Stomach (tissue), 4 donors: ENCODE results near the gene SLC25A12.

Experiments
- CTCF ChIP-seq, 7 experiments: fragments of 450-650 bp in 4 of 7; fragments of 200-600 bp in 3 of 7; sonication (generic) in 3 of 7; IDR thresholded peaks; one replicate each; pipeline ENCODE4 v1.5.1; 2016 to 2019; ENCODE audit warnings: antibody characterized with exemption in 7 of 7, control low read depth in 2 of 7, mild to moderate bottlenecking in 1 of 7
- EP300 ChIP-seq: sonication (generic); formaldehyde crosslinking; IDR thresholded peaks from one replicate; pipeline ENCODE4 v1.6.1; 2017; ENCODE audit warnings: antibody characterized with exemption
- POLR2A ChIP-seq, 4 donors: fragments of 450-650 bp; IDR thresholded peaks; one replicate each; pipeline ENCODE4 v1.6.1; 2016; ENCODE audit warnings: antibody characterized with exemption in 4 of 4, control low read depth in 2 of 4, mild to moderate bottlenecking in 1 of 4, moderate library complexity in 1 of 4
- POLR2AphosphoS5 ChIP-seq, 3 donors: sonication (generic); formaldehyde crosslinking; IDR thresholded peaks; one replicate each; pipeline ENCODE4 v1.6.1; 2016; ENCODE audit warnings: antibody characterized with exemption in 3 of 3

- TF ChIP-seq CTCF (IDR thresholded peaks at IDR 0.05): no peak
- no peak for TF ChIP-seq POLR2A (IDR thresholded peaks at IDR 0.05)
- TF ChIP-seq EP300: no peak
- no peak for TF ChIP-seq POLR2AphosphoS5 (IDR thresholded peaks at IDR 0.05)
Observed at GRCh38 chr2:171745806-171746205, 148.2 kb downstream of the SLC25A12 start.
